AG04450 (cell line): ENCODE data around the gene CDKN2C. TPM values are rescaled to one million over a fixed set of nuclear protein-coding genes. Genes with fewer than 3 reads are reported as not detected.
A peak's percentile ranks its signal among the peaks of the same experiment; 100 is the strongest.

Experiments
- CTCF ChIA-PET: fragments of 300-600, 350-600 bp; formaldehyde crosslinking; extraction: SDS; loops from one replicate; lab custom pipeline; 2022; ENCODE audit warnings: antibody characterized with exemption, inconsistent platforms; lab: Charles Lee
- POLR2A ChIA-PET: fragments of 350-600 bp; formaldehyde crosslinking; extraction: SDS; loops from one replicate; lab custom pipeline; 2021; ENCODE audit warnings: antibody characterized with exemption, inconsistent platforms; lab: Yijun Ruan, JAX
- DNase-seq: peaks from one replicate; pipeline ENCODE4 v3.0.0-alpha.2; 2011; ENCODE audit warnings: low read depth, low spot score
- H3K27ac ChIP-seq: one replicate; pipeline ENCODE4 v1.5.1; 2012; ENCODE audit warnings: low read depth, low read length, control low read depth
- H3K27me3 ChIP-seq: one replicate; pipeline ENCODE4 v1.6.0; 2012; ENCODE audit warnings: low read length; ENCODE audit not compliant: control insufficient read depth, insufficient read depth
- H3K4me3 ChIP-seq: 2 replicates; pipeline ENCODE4 v1.5.1; 2011; ENCODE audit warnings: mild to moderate bottlenecking, low read depth, low read length, control low read depth
- H3K9me3 ChIP-seq: 2 replicates; pipeline ENCODE4 v1.5.1; 2012; ENCODE audit warnings: low read length; ENCODE audit not compliant: control insufficient read depth, insufficient read depth
- polyA minus RNA-seq: library from RNA; depleted of rRNA, polyadenylated mRNA; stranded (reverse); fragments of >200 nt; gene quantifications from 2 replicates; pipeline ENCODE4 v1.2.3, GENCODE V29; 2011; rRNA and poly(A)+ RNA removed
- polyA plus RNA-seq: library from polyadenylated mRNA; depleted of rRNA; stranded (reverse); fragments of >200 nt; gene quantifications from 2 replicates; pipeline ENCODE4 v1.2.3, GENCODE V29; 2011; rRNA removed
- TF ChIP-seq, protein P1 (sequence below): IDR thresholded peaks from 2 replicates; pipeline ENCODE4 v1.5.1; 2011; ENCODE audit warnings: low read depth, low read length, control low read depth, inconsistent platforms

Gene CDKN2C
- polyA plus RNA-seq (9.5 and 12.5 TPM in 2 replicates), polyA minus RNA-seq (6.3 and 7.3 TPM in 2 replicates)

- peak; percentile 50 for DNase-seq
- peak within 1 kb of the TSS; percentile 81 for H3K27ac ChIP-seq
- CTCF ChIA-PET = interaction anchor here (0.6 to 1.6 kb wide), 5 partner anchors 8 to 219 kb away, joined by 3 to 5 read pairs (median 5); no protein-coding TSS in a partner anchor
- POLR2A ChIA-PET = interaction anchor here (0.7 to 2.1 kb wide), 4 partner anchors 7 to 9 kb away, joined by 3 to 13 read pairs (median 6); partner anchors contain the start of gene FAF1
- TF ChIP-seq, protein P1, sequence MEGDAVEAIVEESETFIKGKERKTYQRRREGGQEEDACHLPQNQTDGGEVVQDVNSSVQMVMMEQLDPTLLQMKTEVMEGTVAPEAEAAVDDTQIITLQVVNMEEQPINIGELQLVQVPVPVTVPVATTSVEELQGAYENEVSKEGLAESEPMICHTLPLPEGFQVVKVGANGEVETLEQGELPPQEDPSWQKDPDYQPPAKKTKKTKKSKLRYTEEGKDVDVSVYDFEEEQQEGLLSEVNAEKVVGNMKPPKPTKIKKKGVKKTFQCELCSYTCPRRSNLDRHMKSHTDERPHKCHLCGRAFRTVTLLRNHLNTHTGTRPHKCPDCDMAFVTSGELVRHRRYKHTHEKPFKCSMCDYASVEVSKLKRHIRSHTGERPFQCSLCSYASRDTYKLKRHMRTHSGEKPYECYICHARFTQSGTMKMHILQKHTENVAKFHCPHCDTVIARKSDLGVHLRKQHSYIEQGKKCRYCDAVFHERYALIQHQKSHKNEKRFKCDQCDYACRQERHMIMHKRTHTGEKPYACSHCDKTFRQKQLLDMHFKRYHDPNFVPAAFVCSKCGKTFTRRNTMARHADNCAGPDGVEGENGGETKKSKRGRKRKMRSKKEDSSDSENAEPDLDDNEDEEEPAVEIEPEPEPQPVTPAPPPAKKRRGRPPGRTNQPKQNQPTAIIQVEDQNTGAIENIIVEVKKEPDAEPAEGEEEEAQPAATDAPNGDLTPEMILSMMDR = 0 out of 2 replicates have a peak, but pooled peaks have one; percentile 9
- no peaks in the 10 kb centered on the region for H3K27me3 ChIP-seq
- no peaks in the 10 kb centered on the region for H3K9me3 ChIP-seq
- H3K4me3 ChIP-seq = peak within 1 kb of the TSS; percentile 85
These were observed at the start of gene CDKN2C for GRCh38 chr1:50969611-50970508. CDKN2C (plus strand) TSS chr1:50970245; CDS start chr1:50970369, 124 bp downstream.

GRCh38 chr1:50920409-50920808, 49.6 kb upstream of the CDKN2C start:
- POLR2A ChIA-PET = no interaction called here
- CTCF ChIA-PET = interaction anchor here (0.7 to 2.8 kb wide), 2 partner anchors 9 to 95 kb away, joined by 3 to 12 read pairs; no protein-coding TSS in a partner anchor
- H3K27ac ChIP-seq = no peak overlapping the region
- TF ChIP-seq, protein P1 = no peak
- H3K9me3 ChIP-seq = peaks cover 12% of the 10 kb centered on the region
- DNase-seq = no peak
- no peaks in the 10 kb centered on the region for H3K27me3 ChIP-seq
- H3K4me3 ChIP-seq = no peak overlapping the region

- TF ChIP-seq, protein P1 = no peak
- DNase-seq = no peak
- Histone ChIP-seq H3K4me3 (no peak overlapping the region), H3K27ac (no peak overlapping the region), H3K9me3 (peaks cover 12% of the 10 kb centered on the region), H3K27me3 (no peaks in the 10 kb centered on the region)
- ChIA-PET POLR2A (no interaction called here), CTCF (interaction anchor here (0.7 to 2.8 kb wide), 2 partner anchors 9 to 94 kb away, joined by 3 to 12 read pairs; no protein-coding TSS in a partner anchor)
These were observed 49.0 kb upstream of the CDKN2C start for GRCh38 chr1:50921029-50921428.

DNA sequence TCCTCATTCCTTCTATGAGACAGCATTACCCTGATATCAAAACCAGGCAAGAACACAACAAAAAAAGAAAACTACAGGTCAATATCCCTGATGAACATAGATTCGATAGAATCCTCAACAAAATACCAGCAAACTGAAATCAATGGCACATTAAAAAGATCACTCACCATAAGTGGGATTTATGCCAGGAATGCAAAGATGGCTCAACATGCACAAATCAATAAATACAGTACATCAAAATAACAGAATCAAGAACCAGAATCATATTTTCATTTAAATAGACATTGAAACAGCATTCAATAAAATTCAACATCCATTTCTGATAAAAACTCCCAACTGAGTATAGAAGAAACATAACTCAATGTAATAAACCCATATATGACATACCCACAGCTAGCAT, 46.5 kb upstream of the CDKN2C start:
- POLR2A ChIA-PET = no interaction called here
- Histone ChIP-seq H3K9me3 (peaks cover 12% of the 10 kb centered on the region), H3K27me3 (no peaks in the 10 kb centered on the region), H3K4me3 (no peak overlapping the region), H3K27ac (no peak overlapping the region)
- TF ChIP-seq, protein P1 = no peak
- CTCF ChIA-PET = no interaction called here
- DNase-seq = no peak
